IMR-90 (cell line): ENCODE measurements around the gene ZC2HC1C. TPM values are rescaled to one million over a fixed set of nuclear protein-coding genes. Genes with fewer than 3 reads are reported as not detected.
A peak's percentile ranks its signal among the peaks of the same experiment; 100 is the strongest.

Experiments
- ATAC-seq: fragments of 200-7000 bp; cut with Tn5 transposase; 2 replicates; pipeline ENCODE4 v1.9.1; 2020; ENCODE audit warnings: low read depth, mild to moderate bottlenecking, moderate library complexity
- BruUV-seq: library from RNA; stranded (reverse); fragments of 400-500 nt; replicated peaks from 2 replicates; lab custom pipeline; 2021; lab: Mats Ljungman, UMichigan
- CTCF ChIA-PET: fragments of 300-600 bp; formaldehyde crosslinking; extraction: SDS; loops from one replicate; lab custom pipeline; 2021; ENCODE audit warnings: antibody characterized with exemption; lab: Yijun Ruan, JAX
- POLR2A ChIA-PET: fragments of 300-600 bp; sonication (Branson Sonifier 250); formaldehyde crosslinking; loops from one replicate; lab custom pipeline; 2022; ENCODE audit warnings: antibody characterized with exemption; ENCODE audit not compliant: unreplicated experiment; lab: Charles Lee
- DNase-seq: peaks from one replicate; pipeline ENCODE4 v3.0.0; 2013
- H2AFZ ChIP-seq: replicated peaks from 2 replicates; pipeline ENCODE3; 2013; ENCODE audit warnings: low read length, mild to moderate bottlenecking; ENCODE audit not compliant: poor library complexity
- H2AK5ac ChIP-seq: 2 replicates; pipeline ENCODE4 v1.6.1; 2013; ENCODE audit warnings: low read depth, low read length, inconsistent platforms
- H2AK9ac ChIP-seq: replicated peaks from 2 replicates; pipeline ENCODE3; 2013; ENCODE audit warnings: mild to moderate bottlenecking, low read depth, low read length, moderate library complexity; ENCODE audit not compliant: poor library complexity
- H2BK120ac ChIP-seq: 2 replicates; pipeline ENCODE4 v1.6.1; 2013; ENCODE audit warnings: low read depth, low read length, inconsistent platforms
- H2BK15ac ChIP-seq: 3 replicates; pipeline ENCODE4 v1.6.1; 2013; ENCODE audit warnings: low read depth, low read length, inconsistent platforms
- H2BK20ac ChIP-seq: 2 replicates; pipeline ENCODE4 v1.6.1; 2013; ENCODE audit warnings: low read depth, mild to moderate bottlenecking, inconsistent platforms, low read length, moderate library complexity
- H2BK5ac ChIP-seq: 2 replicates; pipeline ENCODE4 v1.6.1; 2013; ENCODE audit warnings: mild to moderate bottlenecking, low read depth, low read length, inconsistent platforms; ENCODE audit not compliant: poor library complexity, severe bottlenecking
- H3K14ac ChIP-seq: replicated peaks from 2 replicates; pipeline ENCODE4 v1.6.1; 2013; ENCODE audit warnings: low read depth, low read length, inconsistent platforms
- H3K18ac ChIP-seq: 2 replicates; pipeline ENCODE4 v1.6.1; 2013; ENCODE audit warnings: low read depth, low read length, control low read depth
- H3K23ac ChIP-seq: 2 replicates; pipeline ENCODE4 v1.6.1; 2013; ENCODE audit warnings: low read depth, low read length, inconsistent platforms
- H3K27ac ChIP-seq: 2 replicates; pipeline ENCODE4 v1.5.1; 2013; ENCODE audit warnings: mild to moderate bottlenecking, control low read depth, low read length; ENCODE audit not compliant: insufficient read depth
- H3K27me3 ChIP-seq: 2 replicates; pipeline ENCODE4 v1.6.1; 2013; ENCODE audit warnings: low read length; ENCODE audit not compliant: control insufficient read depth, insufficient read depth
- H3K36me3 ChIP-seq: 2 replicates; pipeline ENCODE4 v1.6.1; 2013; ENCODE audit warnings: low read length, mixed read lengths; ENCODE audit not compliant: control insufficient read depth, insufficient read depth
- H3K4ac ChIP-seq: 2 replicates; pipeline ENCODE4 v1.6.1; 2013; ENCODE audit warnings: low read depth, low read length, inconsistent platforms
- H3K4me1 ChIP-seq: 2 replicates; pipeline ENCODE4 v1.6.1; 2013; ENCODE audit warnings: low read length, mixed read lengths; ENCODE audit not compliant: control insufficient read depth, insufficient read depth
- H3K4me2 ChIP-seq: 2 replicates; pipeline ENCODE4 v1.6.1; 2013; ENCODE audit warnings: low read depth, mild to moderate bottlenecking, control low read depth, low read length, moderate library complexity
- H3K4me3 ChIP-seq: 2 replicates; pipeline ENCODE4 v1.5.1; 2013; ENCODE audit warnings: low read depth, mild to moderate bottlenecking, control low read depth, low read length, moderate library complexity; ENCODE audit not compliant: insufficient read depth
- H3K56ac ChIP-seq: 2 replicates; pipeline ENCODE4 v1.6.1; 2013; ENCODE audit warnings: low read length, inconsistent platforms; ENCODE audit not compliant: insufficient read depth; ENCODE audit errors: extremely low read depth
- H3K79me1 ChIP-seq, 2 experiments: 2 replicates each; pipeline ENCODE4 v1.6.1; 2013; ENCODE audit warnings: low read length in 2 of 2, inconsistent platforms in 1 of 2, low read depth in 1 of 2
- H3K9ac ChIP-seq: 2 replicates; pipeline ENCODE4 v1.6.1; 2013; ENCODE audit warnings: low read depth, low read length, control low read depth
- H3K9me1 ChIP-seq: 2 replicates; pipeline ENCODE4 v1.6.1; 2013; ENCODE audit warnings: low read length, inconsistent platforms; ENCODE audit not compliant: insufficient read depth
- H3K9me3 ChIP-seq: 2 replicates; pipeline ENCODE4 v1.6.1; 2013; ENCODE audit warnings: low read length; ENCODE audit not compliant: control insufficient read depth, insufficient read depth
- H4K20me1 ChIP-seq: 2 replicates; pipeline ENCODE4 v1.6.1; 2013; ENCODE audit warnings: low read length, inconsistent platforms; ENCODE audit not compliant: insufficient read depth
- H4K5ac ChIP-seq: 2 replicates; pipeline ENCODE4 v1.6.1; 2013; ENCODE audit warnings: mild to moderate bottlenecking, low read depth, low read length, control low read depth
- H4K8ac ChIP-seq, 2 experiments: 2 replicates each; pipeline ENCODE4 v1.6.1; 2013; ENCODE audit warnings: low read depth in 2 of 2, low read length in 2 of 2, control low read depth in 1 of 2, inconsistent platforms in 1 of 2
- H4K91ac ChIP-seq: 2 replicates; pipeline ENCODE4 v1.6.1; 2013; ENCODE audit warnings: low read depth, low read length, inconsistent platforms; ENCODE audit not compliant: insufficient read depth
- MAFK ChIP-seq: IDR thresholded peaks from 2 replicates; pipeline ENCODE4 v1.6.1; 2012; ENCODE audit warnings: low read depth, low read length, improper control_type of control experiment
- WGBS, 2 experiments: methylation state at CpG; one replicate each; pipeline versions ENCODE4 v1.1.5 to v1.1.7; 2013; ENCODE audit warnings: missing lambda C conversion rate in 2 of 2; ENCODE audit not compliant: insufficient read length in 1 of 2; ENCODE audit errors: extremely low coverage in 2 of 2; 5-methylcytosine and 5-hydroxymethylcytosine counted together
- dilution Hi-C: fragments of 300-500 bp; cut with HindIII; formaldehyde crosslinking; loops from one replicate; pipeline ENCODE4 v1.14.3; 2018; ENCODE audit warnings: low sequenced_read_pairs; ENCODE audit not compliant: unreplicated experiment
- in situ Hi-C: fragments of 300-500 bp; cut with MboI; formaldehyde crosslinking; loops from 3 replicates; pipeline ENCODE4 v1.14.3; 2019; ENCODE audit warnings: low sequenced_read_pairs, inconsistent platforms, mixed read lengths
- intact Hi-C: fragments of 100-400 bp; cut with micrococcal nuclease; formaldehyde crosslinking; loops from 2 replicates; pipeline ENCODE4 v1.10.0; 2022
- polyA plus RNA-seq, 3 experiments: library from polyadenylated mRNA; depleted of rRNA; stranded (reverse); fragments of >200 nt; gene quantifications; 2 replicates each; pipeline ENCODE4 v1.2.3, GENCODE V29; 2012; ENCODE audit warnings: low replicate concordance in 1 of 3
- total RNA-seq: library from RNA; depleted of rRNA; stranded (reverse); fragments of >200 nt; gene quantifications from 2 replicates; pipeline ENCODE4 v1.2.3, GENCODE V29; 2012

Gene ZC2HC1C
- total and polyA plus RNA-seq, 2 of the 4 experiments (the other 2 are of a cell fraction): 0.15 to 0.54 TPM

GRCh38 chr14:75040507-75040906 is 28.9 kb upstream of the ZC2HC1C start:
- Histone ChIP-seq H2BK5ac (no peak overlapping the region), H2AK5ac (no peak overlapping the region), H3K56ac (no peak overlapping the region), H3K79me1 (peaks cover 5 to 13% of the 10 kb centered on the region in 2 experiments; a peak in 2 of 4 replicates), H3K23ac (no peak overlapping the region), H4K8ac (no peak overlapping the region), H3K36me3 (peaks cover 5% of the 10 kb centered on the region; the same call in 1 of the 2 replicates), H3K9me1 (peaks cover 12% of the 10 kb centered on the region), H3K9me3 (no peaks in the 10 kb centered on the region), H3K4me1 (peaks cover 10% of the 10 kb centered on the region), H3K4me3 (no peak overlapping the region), H3K27ac (no peak overlapping the region), H2AFZ (no peak overlapping the region), H4K20me1 (no peaks in the 10 kb centered on the region), H3K14ac (no peak overlapping the region), H4K5ac (no peak overlapping the region), H3K18ac (no peak overlapping the region), H3K9ac (no peak overlapping the region), H2BK120ac (no peak overlapping the region; the same call in 1 of the 2 replicates), H4K91ac (no peak overlapping the region), H2AK9ac (no peak overlapping the region), H3K27me3 (no peaks in the 10 kb centered on the region), H3K4ac (no peak overlapping the region), H2BK20ac (0 out of 2 replicates have a peak overlapping the region, but pooled peaks have one; percentile 6), H3K4me2 (no peak overlapping the region), H2BK15ac (no peak overlapping the region)
- dilution Hi-C loops: no loop called here
- ChIA-PET CTCF (no interaction called here), POLR2A (no interaction called here)
- intact Hi-C loops: no loop called here
- BruUV-seq: no TSS peak
- ATAC-seq (no peak), DNase-seq (no peak)
- WGBS, 2 experiments: no CpG with 5 or more reads among the region's 1 CpG
- TF ChIP-seq MAFK: no peak
- in situ Hi-C loops: no loop called here
